ENCODE measurements around the gene UST. TPM values are rescaled to one million over a fixed set of nuclear protein-coding genes. Genes with fewer than 3 reads are reported as not detected.

The UST gene
- total RNA-seq, 1 experiment from 2014 or later: 3.9 TPM

DNA sequence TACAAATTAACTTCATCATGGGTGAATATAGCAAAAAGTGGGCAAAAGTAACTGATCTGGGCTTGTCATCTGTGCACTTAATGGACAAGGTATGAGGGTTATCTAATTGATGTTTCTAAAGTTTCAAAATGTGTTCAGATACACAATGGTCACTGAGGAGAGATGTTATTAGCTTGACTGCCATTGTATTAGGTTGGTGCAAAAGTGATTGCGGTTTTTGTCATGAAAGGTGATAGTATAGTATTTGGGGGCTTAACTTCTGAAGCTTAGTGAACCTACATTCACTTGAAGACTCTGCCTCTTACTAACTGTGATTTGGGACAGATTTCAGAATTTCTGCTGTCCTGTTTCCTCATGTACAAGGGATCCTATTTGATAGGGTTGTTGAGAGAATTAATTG lies 159.6 kb downstream of the UST start:
- POLR2A ChIA-PET (ENCODE audit: unreplicated experiment): no interaction called here
- no peaks in the 10 kb centered on the region for H3K9me2 ChIP-seq (replicated peaks; ENCODE audit: low read length)

DNA sequence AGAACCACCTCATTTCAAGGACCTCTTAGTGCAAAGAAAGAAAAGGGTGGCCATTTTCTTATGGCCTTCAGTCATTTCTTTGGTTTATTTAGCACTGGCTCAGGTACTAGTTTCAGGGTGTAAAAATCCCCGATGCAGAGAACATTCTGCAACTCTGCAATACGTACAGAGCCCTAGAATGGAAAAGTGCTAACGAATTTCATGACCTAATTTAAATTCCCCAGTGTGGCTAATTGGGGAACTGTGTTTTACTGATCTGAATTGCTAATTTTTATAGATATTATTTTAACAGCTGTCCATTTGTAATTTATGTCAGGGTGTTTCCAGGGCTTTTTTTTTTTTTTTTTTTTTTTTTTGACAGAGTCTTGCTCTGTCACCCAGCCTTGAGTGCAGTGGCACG lies 160.7 kb downstream of the UST start:
- Histone ChIP-seq H3K4me1 (ENCODE audit: insufficient read depth, low read length) (no peaks in the 10 kb centered on the region), H3K27me3 (ENCODE audit: low read length) (no peaks in the 10 kb centered on the region), H3K9ac (ENCODE audit: low read length) (no peak overlapping the region), H4K20me1 (ENCODE audit: low read length) (no peaks in the 10 kb centered on the region), H3K9me3 (ENCODE audit: low read length) (no peaks in the 10 kb centered on the region), H3K4me3 (ENCODE audit: low read length) (no peak overlapping the region), H2AFZ (ENCODE audit: low read length) (no peak overlapping the region), H3K27ac (ENCODE audit: low read length) (no peak overlapping the region), H3K36me3 (ENCODE audit: low read depth, low read length) (no peaks in the 10 kb centered on the region), H3K9me2 (replicated peaks; ENCODE audit: low read length) (no peaks in the 10 kb centered on the region), H3K79me2 (ENCODE audit: low read length) (no peaks in the 10 kb centered on the region), H3K4me2 (ENCODE audit: low read length) (no peak overlapping the region), H3F3A (ENCODE audit: low read length, unreplicated experiment) (no peaks in the 10 kb centered on the region)
- DNase-seq (no peak), ATAC-seq (no peak)
- intact Hi-C loops (cut with micrococcal nuclease): no loop called here
- ChIA-PET POLR2A (ENCODE audit: unreplicated experiment) (no interaction called here), CTCF (no interaction called here)
- TF ChIP-seq, protein P1, sequence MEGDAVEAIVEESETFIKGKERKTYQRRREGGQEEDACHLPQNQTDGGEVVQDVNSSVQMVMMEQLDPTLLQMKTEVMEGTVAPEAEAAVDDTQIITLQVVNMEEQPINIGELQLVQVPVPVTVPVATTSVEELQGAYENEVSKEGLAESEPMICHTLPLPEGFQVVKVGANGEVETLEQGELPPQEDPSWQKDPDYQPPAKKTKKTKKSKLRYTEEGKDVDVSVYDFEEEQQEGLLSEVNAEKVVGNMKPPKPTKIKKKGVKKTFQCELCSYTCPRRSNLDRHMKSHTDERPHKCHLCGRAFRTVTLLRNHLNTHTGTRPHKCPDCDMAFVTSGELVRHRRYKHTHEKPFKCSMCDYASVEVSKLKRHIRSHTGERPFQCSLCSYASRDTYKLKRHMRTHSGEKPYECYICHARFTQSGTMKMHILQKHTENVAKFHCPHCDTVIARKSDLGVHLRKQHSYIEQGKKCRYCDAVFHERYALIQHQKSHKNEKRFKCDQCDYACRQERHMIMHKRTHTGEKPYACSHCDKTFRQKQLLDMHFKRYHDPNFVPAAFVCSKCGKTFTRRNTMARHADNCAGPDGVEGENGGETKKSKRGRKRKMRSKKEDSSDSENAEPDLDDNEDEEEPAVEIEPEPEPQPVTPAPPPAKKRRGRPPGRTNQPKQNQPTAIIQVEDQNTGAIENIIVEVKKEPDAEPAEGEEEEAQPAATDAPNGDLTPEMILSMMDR (conservative IDR thresholded peaks at IDR 0.05; ENCODE audit: low read depth, low read length): no peak
- TF ChIP-seq EZH2phosphoT487 (IDR thresholded peaks at IDR 0.05; ENCODE audit: borderline replicate concordance, low read length): no peak
- TF ChIP-seq EZH2 (IDR thresholded peaks at IDR 0.05; ENCODE audit: low read length, unreplicated experiment): no peak
- BruUV-seq (replicated peaks): no TSS peak

More for the DNA sequence above, 159.6 kb downstream of the UST start:
- Histone ChIP-seq H3K9ac (ENCODE audit: low read length) (no peak overlapping the region), H3K4me2 (ENCODE audit: low read length) (no peak overlapping the region), H3F3A (ENCODE audit: low read length, unreplicated experiment) (no peaks in the 10 kb centered on the region), H4K20me1 (ENCODE audit: low read length) (no peaks in the 10 kb centered on the region), H3K36me3 (ENCODE audit: low read depth, low read length) (no peaks in the 10 kb centered on the region), H3K4me1 (ENCODE audit: insufficient read depth, low read length) (no peaks in the 10 kb centered on the region), H2AFZ (ENCODE audit: low read length) (no peak overlapping the region), H3K27ac (ENCODE audit: low read length) (no peak overlapping the region), H3K79me2 (ENCODE audit: low read length) (no peaks in the 10 kb centered on the region), H3K27me3 (ENCODE audit: low read length) (no peaks in the 10 kb centered on the region), H3K4me3 (ENCODE audit: low read length) (no peak overlapping the region), H3K9me3 (ENCODE audit: low read length) (no peaks in the 10 kb centered on the region)
- DNase-seq: no peak
- intact Hi-C loops (cut with micrococcal nuclease): no loop called here
- no peak for ATAC-seq
- no TSS peak for BruUV-seq (replicated peaks)
- CTCF ChIA-PET: no interaction called here
- TF ChIP-seq, protein P1 (conservative IDR thresholded peaks at IDR 0.05; ENCODE audit: low read depth, low read length): no peak
- TF ChIP-seq EZH2 (IDR thresholded peaks at IDR 0.05; ENCODE audit: low read length, unreplicated experiment) (no peak), EZH2phosphoT487 (IDR thresholded peaks at IDR 0.05; ENCODE audit: borderline replicate concordance, low read length) (no peak)

DNA sequence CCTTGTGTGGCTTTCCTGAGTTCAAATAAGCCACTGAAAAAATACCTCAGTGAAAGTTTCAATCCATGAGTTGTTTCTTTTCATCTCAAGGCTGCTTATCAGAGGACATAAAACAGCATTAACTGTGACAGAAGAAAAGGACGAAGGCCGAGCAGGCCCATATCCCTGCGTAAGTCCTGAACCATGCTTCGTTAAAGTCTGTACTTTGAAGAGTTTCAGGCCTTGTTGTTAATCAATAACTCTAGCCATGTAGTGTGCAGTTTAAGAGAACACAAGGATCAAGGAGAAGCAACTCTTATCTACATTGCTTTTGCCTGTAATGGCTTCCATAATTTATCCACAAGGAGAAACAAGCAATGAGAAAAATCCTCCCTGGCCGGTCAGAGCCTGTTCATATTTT lies 165.4 kb downstream of the UST start:
- H3K9ac ChIP-seq (ENCODE audit: low read length): no peak overlapping the region
- H3F3A ChIP-seq (ENCODE audit: low read length, unreplicated experiment): no peaks in the 10 kb centered on the region
- H3K9me2 ChIP-seq (replicated peaks; ENCODE audit: low read length): no peaks in the 10 kb centered on the region
- TF ChIP-seq, protein P1 (conservative IDR thresholded peaks at IDR 0.05; ENCODE audit: low read depth, low read length): no peak
- no peak for TF ChIP-seq EZH2phosphoT487 (IDR thresholded peaks at IDR 0.05; ENCODE audit: borderline replicate concordance, low read length)
- TF ChIP-seq EZH2 (IDR thresholded peaks at IDR 0.05; ENCODE audit: low read length, unreplicated experiment): no peak
- H3K36me3 ChIP-seq (ENCODE audit: low read depth, low read length): no peaks in the 10 kb centered on the region
- ChIA-PET POLR2A (ENCODE audit: unreplicated experiment) (no interaction called here), CTCF (no interaction called here)
- intact Hi-C loops (cut with micrococcal nuclease): no loop called here
- DNase-seq: no peak
- no peaks in the 10 kb centered on the region for H3K9me3 ChIP-seq (ENCODE audit: low read length)
- no peaks in the 10 kb centered on the region for H3K79me2 ChIP-seq (ENCODE audit: low read length)
- H3K4me3 ChIP-seq (ENCODE audit: low read length): no peak overlapping the region
- ATAC-seq: no peak
- H3K4me1 ChIP-seq (ENCODE audit: insufficient read depth, low read length): peaks cover 7% of the 10 kb centered on the region
- H3K4me2 ChIP-seq (ENCODE audit: low read length): no peak overlapping the region
- H2AFZ ChIP-seq (ENCODE audit: low read length): no peak overlapping the region
- no peaks in the 10 kb centered on the region for H4K20me1 ChIP-seq (ENCODE audit: low read length)
- H3K27ac ChIP-seq (ENCODE audit: low read length): no peak overlapping the region
- no TSS peak for BruUV-seq (replicated peaks)
- no peaks in the 10 kb centered on the region for H3K27me3 ChIP-seq (ENCODE audit: low read length)
